ENCODE measurements around the gene IDH3B.

- no peak for TF ChIP-seq CTCF (IDR thresholded peaks at IDR 0.05)
- TF ChIP-seq POLR2A (IDR thresholded peaks at IDR 0.05), result no peak
Measured at GRCh38 chr20:2695206-2695983, 31.4 kb upstream of the IDH3B start.
